ENCODE data around the gene GAB2.
"Not testable (repeated sequence)": the region's sequence is repeated elsewhere in the genome, so short reads cannot be mapped to it uniquely, and the experiment has no call there.

GAB2 gene

GRCh38 chr11:78300108-78300839 lies 117.3 kb downstream of the GAB2 start:
- Histone ChIP-seq H3K36me3 (ENCODE audit: control insufficient read depth, insufficient read depth, low read length) (no peaks in the 10 kb centered on the region), H3K27ac (ENCODE audit: low read depth, low read length) (no peak overlapping the region), H3K9ac (ENCODE audit: low read length) (no peak overlapping the region), H3K4me3 (ENCODE audit: low read length) (no peak overlapping the region), H3K4me1 (ENCODE audit: control insufficient read depth, insufficient read depth, low read length) (no peaks in the 10 kb centered on the region), H3K27me3 (ENCODE audit: control insufficient read depth, insufficient read depth, low read length) (no peaks in the 10 kb centered on the region)

- Histone ChIP-seq H3K9ac (ENCODE audit: low read length) (no peak overlapping the region), H3K4me3 (ENCODE audit: low read length) (no peak overlapping the region), H3K27me3 (ENCODE audit: control insufficient read depth, insufficient read depth, low read length) (no peaks in the 10 kb centered on the region), H3K4me1 (ENCODE audit: control insufficient read depth, insufficient read depth, low read length) (no peaks in the 10 kb centered on the region), H3K36me3 (ENCODE audit: control insufficient read depth, insufficient read depth, low read length) (no peaks in the 10 kb centered on the region), H3K27ac (ENCODE audit: low read depth, low read length) (no peak overlapping the region)
Observed at GRCh38 chr11:78299000-78299710, 118.5 kb downstream of the GAB2 start.

- H3K27ac ChIP-seq (ENCODE audit: low read depth, low read length), result no peak overlapping the region
- H3K4me1 ChIP-seq (ENCODE audit: control insufficient read depth, insufficient read depth, low read length), result no peaks in the 10 kb centered on the region
- no peaks in the 10 kb centered on the region for H3K27me3 ChIP-seq (ENCODE audit: control insufficient read depth, insufficient read depth, low read length)
- H3K36me3 ChIP-seq (ENCODE audit: control insufficient read depth, insufficient read depth, low read length), result no peaks in the 10 kb centered on the region
- no peak overlapping the region for H3K9ac ChIP-seq (ENCODE audit: low read length)
- no peak overlapping the region for H3K4me3 ChIP-seq (ENCODE audit: low read length)
Observed at GRCh38 chr11:78298291-78298771, 119.3 kb downstream of the GAB2 start.

- H3K9ac ChIP-seq (ENCODE audit: low read length), result no peak overlapping the region
- H3K36me3 ChIP-seq (ENCODE audit: control insufficient read depth, insufficient read depth, low read length), result no peaks in the 10 kb centered on the region
- H3K4me1 ChIP-seq (ENCODE audit: control insufficient read depth, insufficient read depth, low read length), result no peaks in the 10 kb centered on the region
- H3K27me3 ChIP-seq (ENCODE audit: control insufficient read depth, insufficient read depth, low read length), result no peaks in the 10 kb centered on the region
- H3K4me3 ChIP-seq (ENCODE audit: low read length), result no peak overlapping the region
- no peak overlapping the region for H3K27ac ChIP-seq (ENCODE audit: low read depth, low read length)
Observed at GRCh38 chr11:78295991-78296930, 121.4 kb downstream of the GAB2 start.

GRCh38 chr11:78295347-78295746 lies 122.3 kb downstream of the GAB2 start:
- H3K27me3 ChIP-seq (ENCODE audit: control insufficient read depth, insufficient read depth, low read length), result no peaks in the 10 kb centered on the region
- H3K4me1 ChIP-seq (ENCODE audit: control insufficient read depth, insufficient read depth, low read length), result no peaks in the 10 kb centered on the region
- no peak overlapping the region for H3K4me3 ChIP-seq (ENCODE audit: low read length)
- H3K27ac ChIP-seq (ENCODE audit: low read depth, low read length), result no peak overlapping the region
- H3K36me3 ChIP-seq (ENCODE audit: control insufficient read depth, insufficient read depth, low read length), result no peaks in the 10 kb centered on the region
- H3K9ac ChIP-seq (ENCODE audit: low read length), result no peak overlapping the region

- H3K27me3 ChIP-seq (ENCODE audit: control insufficient read depth, insufficient read depth, low read length); H3K4me1 ChIP-seq (ENCODE audit: control insufficient read depth, insufficient read depth, low read length); H3K27ac ChIP-seq (ENCODE audit: low read depth, low read length); H3K9ac ChIP-seq (ENCODE audit: low read length); H3K36me3 ChIP-seq (ENCODE audit: control insufficient read depth, insufficient read depth, low read length); H3K4me3 ChIP-seq (ENCODE audit: low read length): not testable (repeated sequence)
Observed at GRCh38 chr11:78294100-78294499, 123.5 kb downstream of the GAB2 start.

- no peak overlapping the region for H3K9ac ChIP-seq (ENCODE audit: low read length)
- no peak overlapping the region for H3K4me3 ChIP-seq (ENCODE audit: low read length)
- H3K27ac ChIP-seq (ENCODE audit: low read depth, low read length), result no peak overlapping the region
- no peaks in the 10 kb centered on the region for H3K4me1 ChIP-seq (ENCODE audit: control insufficient read depth, insufficient read depth, low read length)
- no peaks in the 10 kb centered on the region for H3K36me3 ChIP-seq (ENCODE audit: control insufficient read depth, insufficient read depth, low read length)
- no peaks in the 10 kb centered on the region for H3K27me3 ChIP-seq (ENCODE audit: control insufficient read depth, insufficient read depth, low read length)
Observed at GRCh38 chr11:78293536-78293935, 124.1 kb downstream of the GAB2 start.

GRCh38 chr11:78292109-78292803 lies 125.4 kb downstream of the GAB2 start:
- Histone ChIP-seq H3K27me3 (ENCODE audit: control insufficient read depth, insufficient read depth, low read length) (no peaks in the 10 kb centered on the region), H3K4me1 (ENCODE audit: control insufficient read depth, insufficient read depth, low read length) (no peaks in the 10 kb centered on the region), H3K4me3 (ENCODE audit: low read length) (no peak overlapping the region), H3K27ac (ENCODE audit: low read depth, low read length) (no peak overlapping the region), H3K36me3 (ENCODE audit: control insufficient read depth, insufficient read depth, low read length) (no peaks in the 10 kb centered on the region), H3K9ac (ENCODE audit: low read length) (no peak overlapping the region)

- Histone ChIP-seq H3K27me3 (ENCODE audit: control insufficient read depth, insufficient read depth, low read length) (no peaks in the 10 kb centered on the region), H3K36me3 (ENCODE audit: control insufficient read depth, insufficient read depth, low read length) (no peaks in the 10 kb centered on the region), H3K4me3 (ENCODE audit: low read length) (no peak overlapping the region), H3K27ac (ENCODE audit: low read depth, low read length) (no peak overlapping the region), H3K9ac (ENCODE audit: low read length) (no peak overlapping the region), H3K4me1 (ENCODE audit: control insufficient read depth, insufficient read depth, low read length) (no peaks in the 10 kb centered on the region)
Observed at GRCh38 chr11:78291503-78292108, 126.0 kb downstream of the GAB2 start.

- Histone ChIP-seq H3K4me1 (ENCODE audit: control insufficient read depth, insufficient read depth, low read length) (no peaks in the 10 kb centered on the region), H3K36me3 (ENCODE audit: control insufficient read depth, insufficient read depth, low read length) (no peaks in the 10 kb centered on the region), H3K27me3 (ENCODE audit: control insufficient read depth, insufficient read depth, low read length) (no peaks in the 10 kb centered on the region), H3K9ac (ENCODE audit: low read length) (no peak overlapping the region), H3K4me3 (ENCODE audit: low read length) (no peak overlapping the region), H3K27ac (ENCODE audit: low read depth, low read length) (no peak overlapping the region)
Observed at GRCh38 chr11:78290293-78291176, 127.1 kb downstream of the GAB2 start.
